Stimulated activated naive CD8-positive, alpha-beta T cell treated with anti-CD3 and anti-CD28 coated beads, Interleukin-15, Interleukin-2, amounts not matched to agents 100 ng/mL and 50 ng/mL, for 24 hours (primary cell): ENCODE data around the gene GCG.

Experiments used
- H3K27ac Mint-ChIP-seq: one replicate; pipeline ENCODE4 v1.8.0; 2021; ENCODE audit warnings: mild to moderate bottlenecking, mixed read lengths
- H3K27me3 Mint-ChIP-seq: one replicate; pipeline ENCODE4 v1.8.0; 2021; ENCODE audit warnings: mixed read lengths
- H3K36me3 Mint-ChIP-seq: one replicate; pipeline ENCODE4 v1.8.0; 2021; ENCODE audit warnings: low read depth, mixed read lengths
- H3K4me1 Mint-ChIP-seq: one replicate; pipeline ENCODE4 v1.8.0; 2021; ENCODE audit warnings: low read depth, mixed read lengths
- H3K4me3 Mint-ChIP-seq: one replicate; pipeline ENCODE4 v1.8.0; 2021; ENCODE audit warnings: mild to moderate bottlenecking, mixed read lengths
- H3K9me3 Mint-ChIP-seq: one replicate; pipeline ENCODE4 v1.8.0; 2021; ENCODE audit warnings: mixed read lengths

Gene GCG

GRCh38 chr2:162123806-162124758 lies 28.0 kb downstream of the GCG start:
- Mint-ChIP-seq H3K36me3 (no peaks in the 10 kb centered on the region), H3K4me3 (no peak overlapping the region), H3K27ac (no peak overlapping the region), H3K27me3 (no peaks in the 10 kb centered on the region), H3K9me3 (no peaks in the 10 kb centered on the region), H3K4me1 (peaks cover 7% of the 10 kb centered on the region)

- Mint-ChIP-seq H3K4me1 (no peaks in the 10 kb centered on the region), H3K27me3 (no peaks in the 10 kb centered on the region), H3K27ac (no peak overlapping the region), H3K36me3 (no peaks in the 10 kb centered on the region), H3K9me3 (peaks cover 11% of the 10 kb centered on the region), H3K4me3 (no peak overlapping the region)
These were observed 33.6 kb downstream of the GCG start for GRCh38 chr2:162118166-162119031.

GRCh38 chr2:162116352-162116751 lies 35.7 kb downstream of the GCG start:
- Mint-ChIP-seq H3K36me3 (no peaks in the 10 kb centered on the region), H3K4me3 (no peak overlapping the region), H3K9me3 (peaks cover 11% of the 10 kb centered on the region), H3K4me1 (no peaks in the 10 kb centered on the region), H3K27ac (no peak overlapping the region), H3K27me3 (no peaks in the 10 kb centered on the region)

GRCh38 chr2:162115076-162115475 lies 37.0 kb downstream of the GCG start:
- Mint-ChIP-seq H3K9me3 (peaks cover 11% of the 10 kb centered on the region), H3K27ac (no peak overlapping the region), H3K4me3 (no peak overlapping the region), H3K36me3 (no peaks in the 10 kb centered on the region), H3K4me1 (no peaks in the 10 kb centered on the region), H3K27me3 (no peaks in the 10 kb centered on the region)

DNA sequence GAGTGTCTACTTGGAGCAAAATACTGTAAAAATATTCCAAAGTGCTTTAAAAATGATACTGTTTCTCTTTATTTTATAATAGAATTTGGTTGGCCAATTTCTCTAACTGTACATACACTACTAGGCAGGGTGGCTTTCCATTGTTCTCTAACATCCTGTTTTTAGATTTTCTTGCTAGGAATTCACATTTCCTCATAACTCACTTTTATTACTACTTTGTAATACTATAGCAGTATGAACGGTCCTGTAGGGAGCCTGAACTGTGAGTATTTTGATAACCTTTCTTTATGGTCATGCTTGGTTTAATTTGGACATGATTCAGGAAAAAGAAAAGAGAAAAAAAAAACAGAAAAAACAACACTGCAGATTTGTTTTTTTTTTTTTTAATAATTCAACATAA lies 37.8 kb downstream of the GCG start:
- Mint-ChIP-seq H3K4me1 (no peaks in the 10 kb centered on the region), H3K9me3 (peaks cover 11% of the 10 kb centered on the region), H3K36me3 (no peaks in the 10 kb centered on the region), H3K4me3 (no peak overlapping the region), H3K27me3 (no peaks in the 10 kb centered on the region), H3K27ac (no peak overlapping the region)

GRCh38 chr2:162113776-162114168 lies 38.3 kb downstream of the GCG start:
- H3K9me3 Mint-ChIP-seq, result peaks cover 11% of the 10 kb centered on the region
- H3K27me3 Mint-ChIP-seq, result no peaks in the 10 kb centered on the region
- no peak overlapping the region for H3K4me3 Mint-ChIP-seq

GRCh38 chr2:162113088-162113775 lies 38.8 kb downstream of the GCG start:
- no peak overlapping the region for H3K4me3 Mint-ChIP-seq
- H3K9me3 Mint-ChIP-seq, result peaks cover 11% of the 10 kb centered on the region
- H3K4me1 Mint-ChIP-seq, result no peaks in the 10 kb centered on the region
- no peaks in the 10 kb centered on the region for H3K36me3 Mint-ChIP-seq
- no peaks in the 10 kb centered on the region for H3K27me3 Mint-ChIP-seq
- no peak overlapping the region for H3K27ac Mint-ChIP-seq

More at GRCh38 chr2:162113776-162114168, 38.3 kb downstream of the GCG start:
- Mint-ChIP-seq H3K4me1 (no peaks in the 10 kb centered on the region), H3K36me3 (no peaks in the 10 kb centered on the region), H3K27ac (no peak overlapping the region)

- no peak overlapping the region for H3K4me3 Mint-ChIP-seq
- H3K9me3 Mint-ChIP-seq, result peaks cover 11% of the 10 kb centered on the region
- no peaks in the 10 kb centered on the region for H3K36me3 Mint-ChIP-seq
- H3K4me1 Mint-ChIP-seq, result no peaks in the 10 kb centered on the region
- no peak overlapping the region for H3K27ac Mint-ChIP-seq
- no peaks in the 10 kb centered on the region for H3K27me3 Mint-ChIP-seq
These were observed 39.8 kb downstream of the GCG start for GRCh38 chr2:162111958-162112850.

DNA sequence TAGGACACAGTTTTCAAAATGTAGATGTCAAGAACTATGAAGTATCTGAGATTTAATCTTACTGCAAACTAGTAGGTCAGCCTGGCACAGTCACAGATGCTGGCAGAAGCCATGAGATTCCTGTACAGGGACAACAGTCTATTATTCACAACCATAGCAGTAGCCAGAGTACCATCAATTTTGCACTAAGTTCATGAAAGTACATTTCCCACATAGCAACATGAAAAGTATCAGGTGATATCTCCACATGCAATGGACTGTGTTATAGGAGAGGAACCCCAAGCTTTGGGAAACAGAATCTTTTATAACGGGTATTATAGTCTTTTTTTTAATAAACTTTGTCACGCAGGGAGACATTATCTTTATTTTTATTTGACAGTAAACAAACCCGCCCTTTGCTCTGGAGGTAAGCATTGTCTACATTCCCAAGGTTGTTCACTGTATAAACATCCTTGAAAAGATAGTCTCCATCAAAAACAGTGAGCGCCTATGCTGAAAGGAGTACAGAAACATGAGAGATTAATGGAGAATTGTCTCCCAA lies 44.6 kb downstream of the GCG start:
- Mint-ChIP-seq H3K9me3 (no peaks in the 10 kb centered on the region), H3K27ac (no peak overlapping the region)

GRCh38 chr2:162106746-162107145 lies 45.3 kb downstream of the GCG start:
- Mint-ChIP-seq H3K4me1 (no peaks in the 10 kb centered on the region), H3K4me3 (no peak overlapping the region), H3K27ac (no peak overlapping the region), H3K9me3 (no peaks in the 10 kb centered on the region), H3K27me3 (no peaks in the 10 kb centered on the region), H3K36me3 (no peaks in the 10 kb centered on the region)

More for the DNA sequence above, 44.6 kb downstream of the GCG start:
- H3K27me3 Mint-ChIP-seq, result no peaks in the 10 kb centered on the region
- H3K4me1 Mint-ChIP-seq, result no peaks in the 10 kb centered on the region
- no peaks in the 10 kb centered on the region for H3K36me3 Mint-ChIP-seq
- no peak overlapping the region for H3K4me3 Mint-ChIP-seq

DNA sequence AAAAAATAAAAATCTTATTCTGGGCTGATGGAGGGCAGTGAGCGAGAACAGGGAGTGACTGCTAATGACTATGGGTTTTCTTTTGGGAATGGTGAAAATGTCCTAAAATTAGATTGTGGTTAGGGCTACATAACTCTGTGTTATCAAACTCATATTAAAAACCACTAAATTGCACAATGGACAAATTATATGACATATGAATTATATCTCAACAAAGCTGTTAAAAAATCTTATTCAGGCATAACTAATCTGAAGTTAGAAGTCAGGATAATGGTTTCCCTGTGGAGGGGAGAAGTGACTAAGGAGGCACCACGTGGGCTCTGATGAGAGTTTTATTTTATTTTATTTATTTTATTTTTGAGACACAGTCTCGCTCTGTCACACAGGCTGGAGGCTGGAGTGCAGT lies 45.9 kb downstream of the GCG start:
- H3K27me3 Mint-ChIP-seq, result no peaks in the 10 kb centered on the region
- H3K4me1 Mint-ChIP-seq, result no peaks in the 10 kb centered on the region
- H3K9me3 Mint-ChIP-seq, result no peaks in the 10 kb centered on the region
- H3K36me3 Mint-ChIP-seq, result no peaks in the 10 kb centered on the region
- no peak overlapping the region for H3K27ac Mint-ChIP-seq
- H3K4me3 Mint-ChIP-seq, result no peak overlapping the region

DNA sequence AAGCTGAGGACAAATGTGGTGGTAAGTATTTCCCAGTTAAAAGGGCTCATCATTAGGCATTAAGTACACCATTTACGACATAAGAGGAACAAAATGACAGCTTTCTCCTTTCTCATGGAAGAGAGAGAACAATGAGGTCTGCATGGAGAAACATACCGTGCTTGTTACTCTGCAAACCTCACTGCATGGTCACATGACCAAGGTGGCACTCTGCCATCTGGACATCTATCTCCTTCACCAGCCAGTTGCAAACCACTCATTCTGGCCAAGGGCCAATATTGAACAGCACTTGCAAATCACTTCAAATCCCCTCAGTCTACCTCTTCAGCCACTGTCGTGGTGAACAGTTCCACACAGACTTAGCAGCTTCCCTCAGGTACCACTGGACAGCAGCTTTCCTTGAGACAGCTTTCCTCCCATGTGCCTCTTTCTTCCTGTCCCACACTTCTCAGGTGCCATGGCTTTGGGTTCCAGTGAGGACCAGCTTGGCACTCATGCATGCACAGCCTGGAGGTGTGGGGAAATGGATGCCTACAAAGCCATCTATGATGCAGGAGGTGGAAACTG lies 48.5 kb downstream of the GCG start:
- no peaks in the 10 kb centered on the region for H3K36me3 Mint-ChIP-seq
- H3K4me3 Mint-ChIP-seq, result no peak overlapping the region
- no peaks in the 10 kb centered on the region for H3K9me3 Mint-ChIP-seq
- H3K27me3 Mint-ChIP-seq, result no peaks in the 10 kb centered on the region
- H3K4me1 Mint-ChIP-seq, result no peaks in the 10 kb centered on the region
- no peak overlapping the region for H3K27ac Mint-ChIP-seq

DNA sequence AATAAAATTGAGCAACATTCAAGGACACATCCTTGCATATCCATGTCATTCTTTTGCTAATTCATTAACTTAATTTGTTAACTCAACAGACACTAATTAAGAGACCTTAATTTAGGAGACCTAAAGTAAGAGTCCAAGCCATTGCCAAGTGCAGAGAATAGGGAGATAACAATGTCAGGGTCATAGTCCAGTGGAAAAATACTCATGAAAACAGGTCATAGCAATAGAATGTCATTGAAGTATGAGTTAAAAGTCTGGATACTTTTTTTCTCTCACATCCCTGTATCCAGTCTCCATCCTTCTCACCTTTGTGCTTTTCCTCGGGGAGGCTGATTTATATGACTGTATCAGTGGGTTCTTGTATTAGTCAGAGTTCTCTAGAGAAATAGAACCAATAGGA lies 51.5 kb downstream of the GCG start:
- Mint-ChIP-seq H3K36me3 (no peaks in the 10 kb centered on the region), H3K4me3 (no peak overlapping the region), H3K4me1 (no peaks in the 10 kb centered on the region), H3K9me3 (no peaks in the 10 kb centered on the region), H3K27ac (no peak overlapping the region), H3K27me3 (no peaks in the 10 kb centered on the region)
